T-helper 2 cell treated with Interferon-gamma antibody and Interleukin-4, amounts not matched to agents 5 μg/mL and 100 μg/mL, for 36 hours (primary cell): ENCODE data around the gene EPHB4.

Experiments
- DNase-seq: peaks from one replicate; pipeline ENCODE4 v3.0.0; 2021; ENCODE audit warnings: low spot score
- H3K27ac Mint-ChIP-seq: one replicate; pipeline ENCODE4 v1.8.0; 2021; ENCODE audit warnings: mild to moderate bottlenecking, mixed read lengths
- H3K27me3 Mint-ChIP-seq: one replicate; pipeline ENCODE4 v1.8.0; 2021; ENCODE audit warnings: low read depth, mixed read lengths
- H3K36me3 Mint-ChIP-seq: one replicate; pipeline ENCODE4 v1.8.0; 2021; ENCODE audit warnings: low read depth, mixed read lengths
- H3K4me1 Mint-ChIP-seq: one replicate; pipeline ENCODE4 v1.8.0; 2021; ENCODE audit warnings: low read depth, mixed read lengths
- H3K4me3 Mint-ChIP-seq: one replicate; pipeline ENCODE4 v1.8.0; 2022; ENCODE audit warnings: mild to moderate bottlenecking, moderate library complexity, mixed read lengths
- H3K9me3 Mint-ChIP-seq: one replicate; pipeline ENCODE4 v1.8.0; 2021; ENCODE audit warnings: mixed read lengths

Gene EPHB4

GRCh38 chr7:100801833-100802568, 25.3 kb downstream of the EPHB4 start:
- DNase-seq = no peak
- Mint-ChIP-seq H3K27me3 (peaks cover 3% of the 10 kb centered on the region), H3K9me3 (no peaks in the 10 kb centered on the region), H3K4me3 (no peak overlapping the region), H3K36me3 (no peaks in the 10 kb centered on the region), H3K4me1 (peaks cover 5% of the 10 kb centered on the region), H3K27ac (no peak overlapping the region)

- Mint-ChIP-seq H3K36me3 (no peaks in the 10 kb centered on the region), H3K27me3 (peaks cover 3% of the 10 kb centered on the region), H3K4me3 (no peak overlapping the region), H3K9me3 (no peaks in the 10 kb centered on the region), H3K4me1 (peaks cover 5% of the 10 kb centered on the region), H3K27ac (no peak overlapping the region)
- DNase-seq = peak; percentile 21
Observed at GRCh38 chr7:100799037-100799896, 28.1 kb downstream of the EPHB4 start.

GRCh38 chr7:100794741-100795140, 32.6 kb downstream of the EPHB4 start:
- H3K9me3 Mint-ChIP-seq = no peaks in the 10 kb centered on the region
- no peaks in the 10 kb centered on the region for H3K36me3 Mint-ChIP-seq
- no peak overlapping the region for H3K27ac Mint-ChIP-seq
- H3K4me3 Mint-ChIP-seq = no peak overlapping the region
- DNase-seq = no peak
- H3K4me1 Mint-ChIP-seq = no peaks in the 10 kb centered on the region
- peaks cover 3% of the 10 kb centered on the region for H3K27me3 Mint-ChIP-seq

- no peaks in the 10 kb centered on the region for H3K27me3 Mint-ChIP-seq
- no peaks in the 10 kb centered on the region for H3K4me1 Mint-ChIP-seq
- no peaks in the 10 kb centered on the region for H3K9me3 Mint-ChIP-seq
- H3K27ac Mint-ChIP-seq = no peak overlapping the region
- no peak for DNase-seq
- H3K4me3 Mint-ChIP-seq = no peak overlapping the region
- no peaks in the 10 kb centered on the region for H3K36me3 Mint-ChIP-seq
Observed at GRCh38 chr7:100793806-100794660, 33.3 kb downstream of the EPHB4 start.

- Mint-ChIP-seq H3K27me3 (no peaks in the 10 kb centered on the region), H3K4me3 (no peak overlapping the region), H3K36me3 (no peaks in the 10 kb centered on the region), H3K9me3 (no peaks in the 10 kb centered on the region), H3K27ac (no peak overlapping the region), H3K4me1 (no peaks in the 10 kb centered on the region)
- no peak for DNase-seq
Observed at GRCh38 chr7:100791881-100792666, 35.2 kb downstream of the EPHB4 start.

GRCh38 chr7:100789055-100789454, 38.3 kb downstream of the EPHB4 start:
- Mint-ChIP-seq H3K36me3 (no peaks in the 10 kb centered on the region), H3K27ac (no peak overlapping the region), H3K4me3 (no peak overlapping the region), H3K4me1 (no peaks in the 10 kb centered on the region), H3K27me3 (no peaks in the 10 kb centered on the region), H3K9me3 (no peaks in the 10 kb centered on the region)
- DNase-seq = no peak

GRCh38 chr7:100786323-100786722, 41.0 kb downstream of the EPHB4 start:
- no peaks in the 10 kb centered on the region for H3K36me3 Mint-ChIP-seq
- H3K9me3 Mint-ChIP-seq = peaks cover 4% of the 10 kb centered on the region
- H3K27ac Mint-ChIP-seq = no peak overlapping the region
- no peaks in the 10 kb centered on the region for H3K4me1 Mint-ChIP-seq
- no peak overlapping the region for H3K4me3 Mint-ChIP-seq
- no peak for DNase-seq
- H3K27me3 Mint-ChIP-seq = no peaks in the 10 kb centered on the region

- H3K9me3 Mint-ChIP-seq = peaks cover 4% of the 10 kb centered on the region
- no peak overlapping the region for H3K27ac Mint-ChIP-seq
- no peak for DNase-seq
- no peak overlapping the region for H3K4me3 Mint-ChIP-seq
- no peaks in the 10 kb centered on the region for H3K36me3 Mint-ChIP-seq
- H3K27me3 Mint-ChIP-seq = no peaks in the 10 kb centered on the region
- H3K4me1 Mint-ChIP-seq = no peaks in the 10 kb centered on the region
Observed at GRCh38 chr7:100785878-100786277, 41.4 kb downstream of the EPHB4 start.

- no peak for DNase-seq
- Mint-ChIP-seq H3K9me3 (peaks cover 4% of the 10 kb centered on the region), H3K27me3 (no peaks in the 10 kb centered on the region), H3K27ac (no peak overlapping the region), H3K4me1 (no peaks in the 10 kb centered on the region), H3K4me3 (no peak overlapping the region), H3K36me3 (no peaks in the 10 kb centered on the region)
Observed at GRCh38 chr7:100783804-100784203, 43.5 kb downstream of the EPHB4 start.

- no peaks in the 10 kb centered on the region for H3K27me3 Mint-ChIP-seq
- peaks cover 4% of the 10 kb centered on the region for H3K9me3 Mint-ChIP-seq
- H3K4me3 Mint-ChIP-seq = no peak overlapping the region
Observed at GRCh38 chr7:100781255-100781654, 46.1 kb downstream of the EPHB4 start.

GRCh38 chr7:100779359-100779758, 48.0 kb downstream of the EPHB4 start:
- Mint-ChIP-seq H3K36me3 (no peaks in the 10 kb centered on the region), H3K9me3 (peaks cover 4% of the 10 kb centered on the region), H3K4me3 (no peak overlapping the region), H3K27ac (no peak overlapping the region), H3K4me1 (no peaks in the 10 kb centered on the region), H3K27me3 (no peaks in the 10 kb centered on the region)
- DNase-seq = no peak

More at GRCh38 chr7:100781255-100781654, 46.1 kb downstream of the EPHB4 start:
- no peaks in the 10 kb centered on the region for H3K4me1 Mint-ChIP-seq
- no peaks in the 10 kb centered on the region for H3K36me3 Mint-ChIP-seq
- no peak overlapping the region for H3K27ac Mint-ChIP-seq
- DNase-seq = no peak

GRCh38 chr7:100778061-100778621, 49.2 kb downstream of the EPHB4 start:
- Mint-ChIP-seq H3K27me3 (no peaks in the 10 kb centered on the region), H3K36me3 (no peaks in the 10 kb centered on the region), H3K4me3 (no peak overlapping the region), H3K4me1 (no peaks in the 10 kb centered on the region), H3K27ac (no peak overlapping the region), H3K9me3 (no peaks in the 10 kb centered on the region)
- no peak for DNase-seq

GRCh38 chr7:100773491-100773890, 53.8 kb downstream of the EPHB4 start:
- no peak overlapping the region for H3K27ac Mint-ChIP-seq
- no peaks in the 10 kb centered on the region for H3K9me3 Mint-ChIP-seq

More at GRCh38 chr7:100773491-100773890, 53.8 kb downstream of the EPHB4 start:
- Mint-ChIP-seq H3K36me3 (no peaks in the 10 kb centered on the region), H3K4me3 (no peak overlapping the region), H3K27me3 (no peaks in the 10 kb centered on the region), H3K4me1 (no peaks in the 10 kb centered on the region)
- DNase-seq = no peak
